Parathyroid adenoma (tissue), 2 donors: Measurements from ENCODE around the gene VPS4B.

Experiments used
- H2AFZ ChIP-seq: fragments of 300-600 bp; sonication (generic); one replicate; pipeline ENCODE4 v1.7.0; 2017; ENCODE audit warnings: antibody characterized with exemption, mild to moderate bottlenecking
- H3K27ac ChIP-seq: fragments of 300-600 bp; sonication (generic); one replicate; pipeline ENCODE4 v1.7.0; 2017
- H3K27me3 ChIP-seq: fragments of 300-600 bp; sonication (generic); one replicate; pipeline ENCODE4 v1.7.0; 2017; ENCODE audit warnings: low read length; ENCODE audit not compliant: control insufficient read depth, insufficient read depth
- H3K36me3 ChIP-seq: fragments of 300-600 bp; sonication (generic); one replicate; pipeline ENCODE4 v1.7.0; 2017; ENCODE audit warnings: low read length; ENCODE audit not compliant: control insufficient read depth, insufficient read depth
- H3K4me1 ChIP-seq: fragments of 300-600 bp; sonication (generic); one replicate; pipeline ENCODE4 v1.7.0; 2017; ENCODE audit warnings: control low read depth
- H3K4me2 ChIP-seq: fragments of 300-600 bp; sonication (generic); one replicate; pipeline ENCODE4 v1.7.0; 2017; ENCODE audit warnings: low read length
- H3K4me3 ChIP-seq: fragments of 300-600 bp; sonication (generic); one replicate; pipeline ENCODE4 v1.7.0; 2017; ENCODE audit warnings: low read depth, low read length
- H3K79me2 ChIP-seq: fragments of 300-600 bp; sonication (generic); one replicate; pipeline ENCODE4 v1.7.0; 2017; ENCODE audit warnings: control low read depth
- H3K9ac ChIP-seq: fragments of 300-600 bp; sonication (generic); one replicate; pipeline ENCODE4 v1.7.0; 2017; ENCODE audit warnings: mild to moderate bottlenecking
- H3K9me3 ChIP-seq: fragments of 300-600 bp; sonication (generic); one replicate; pipeline ENCODE4 v1.7.0; 2017; ENCODE audit warnings: low read length; ENCODE audit not compliant: control insufficient read depth
- TF ChIP-seq, protein P1 (sequence below): fragments of 300-600 bp; sonication (generic); IDR thresholded peaks from one replicate; pipeline ENCODE4 v1.7.0; 2017; ENCODE audit warnings: antibody characterized with exemption, mild to moderate bottlenecking
- donor health status: primary hyperparathyroidism.

VPS4B gene

GRCh38 chr18:63422087-63422863 is at the start of gene VPS4B:
TSS of gene VPS4B (minus strand) at chr18:63422476. CDS start at chr18:63422259, 217 bp downstream.
- Histone ChIP-seq H3K4me2 (peak within 1 kb of the TSS; percentile 100), H3K9me3 (no peaks in the 10 kb centered on the region), H3K9ac (peak within 1 kb of the TSS; percentile 39), H3K79me2 (peaks cover 35% of the 10 kb centered on the region), H3K27me3 (no peaks in the 10 kb centered on the region), H3K27ac (peak within 1 kb of the TSS; percentile 85), H3K4me1 (peaks cover 7% of the 10 kb centered on the region), H2AFZ (peak within 1 kb of the TSS; percentile 92), H3K4me3 (peak within 1 kb of the TSS; percentile 94), H3K36me3 (no peaks in the 10 kb centered on the region)
- TF ChIP-seq, protein P1, sequence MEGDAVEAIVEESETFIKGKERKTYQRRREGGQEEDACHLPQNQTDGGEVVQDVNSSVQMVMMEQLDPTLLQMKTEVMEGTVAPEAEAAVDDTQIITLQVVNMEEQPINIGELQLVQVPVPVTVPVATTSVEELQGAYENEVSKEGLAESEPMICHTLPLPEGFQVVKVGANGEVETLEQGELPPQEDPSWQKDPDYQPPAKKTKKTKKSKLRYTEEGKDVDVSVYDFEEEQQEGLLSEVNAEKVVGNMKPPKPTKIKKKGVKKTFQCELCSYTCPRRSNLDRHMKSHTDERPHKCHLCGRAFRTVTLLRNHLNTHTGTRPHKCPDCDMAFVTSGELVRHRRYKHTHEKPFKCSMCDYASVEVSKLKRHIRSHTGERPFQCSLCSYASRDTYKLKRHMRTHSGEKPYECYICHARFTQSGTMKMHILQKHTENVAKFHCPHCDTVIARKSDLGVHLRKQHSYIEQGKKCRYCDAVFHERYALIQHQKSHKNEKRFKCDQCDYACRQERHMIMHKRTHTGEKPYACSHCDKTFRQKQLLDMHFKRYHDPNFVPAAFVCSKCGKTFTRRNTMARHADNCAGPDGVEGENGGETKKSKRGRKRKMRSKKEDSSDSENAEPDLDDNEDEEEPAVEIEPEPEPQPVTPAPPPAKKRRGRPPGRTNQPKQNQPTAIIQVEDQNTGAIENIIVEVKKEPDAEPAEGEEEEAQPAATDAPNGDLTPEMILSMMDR: peak; percentile 15

GRCh38 chr18:63470751-63471150 is 48.5 kb upstream of the VPS4B start:
- TF ChIP-seq, protein P1: no peak
- Histone ChIP-seq H3K9ac (no peak overlapping the region), H3K4me2 (no peak overlapping the region), H3K36me3 (no peaks in the 10 kb centered on the region), H3K27me3 (no peaks in the 10 kb centered on the region), H3K4me1 (no peaks in the 10 kb centered on the region), H2AFZ (no peak overlapping the region), H3K4me3 (no peak overlapping the region), H3K79me2 (no peaks in the 10 kb centered on the region), H3K27ac (no peak overlapping the region), H3K9me3 (no peaks in the 10 kb centered on the region)

DNA sequence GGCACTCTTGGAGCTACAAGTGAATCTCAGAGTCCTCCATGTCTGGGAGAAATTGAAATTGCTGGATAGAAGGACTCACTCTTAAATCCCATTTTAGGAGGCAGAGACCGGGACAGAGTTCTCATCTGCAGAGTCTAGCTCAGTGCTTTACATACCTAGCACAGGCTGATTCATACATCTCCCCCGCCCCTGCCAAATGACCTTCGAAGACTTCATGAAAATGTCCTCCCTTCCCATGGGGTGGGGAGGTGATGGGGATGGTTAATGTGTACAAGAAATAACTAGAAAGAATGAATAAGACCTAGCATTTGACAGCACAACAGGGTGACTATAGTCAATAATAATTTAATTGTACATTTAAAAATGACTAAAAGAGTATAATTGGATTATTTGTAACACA is 46.3 kb upstream of the VPS4B start:
- Histone ChIP-seq H3K27me3 (no peaks in the 10 kb centered on the region), H2AFZ (no peak overlapping the region), H3K4me2 (no peak overlapping the region), H3K9me3 (no peaks in the 10 kb centered on the region), H3K36me3 (no peaks in the 10 kb centered on the region), H3K27ac (no peak overlapping the region), H3K4me1 (no peaks in the 10 kb centered on the region), H3K4me3 (no peak overlapping the region), H3K9ac (no peak overlapping the region), H3K79me2 (no peaks in the 10 kb centered on the region)
- TF ChIP-seq, protein P1: no peak

DNA sequence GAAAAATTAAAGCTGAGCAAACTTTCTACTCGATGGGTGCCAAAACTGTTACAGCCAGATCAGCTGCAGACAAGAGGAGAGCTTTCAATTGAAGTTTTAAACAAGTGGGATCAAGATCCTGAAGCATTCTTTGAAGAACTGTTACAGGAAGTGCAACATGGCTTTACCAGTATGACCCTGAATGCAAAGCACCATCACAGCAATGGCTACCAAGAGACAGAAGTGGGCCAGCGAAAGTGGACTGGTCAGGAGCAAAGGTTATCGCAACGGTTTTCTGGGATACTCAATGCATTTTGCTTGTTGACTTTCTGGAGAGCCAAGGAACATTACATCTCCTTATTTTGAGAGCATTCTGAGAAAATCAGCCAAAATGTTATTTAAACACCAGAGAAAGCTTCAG is 45.4 kb upstream of the VPS4B start:
- Histone ChIP-seq H3K27ac (no peak overlapping the region), H3K27me3 (no peaks in the 10 kb centered on the region), H3K9me3 (no peaks in the 10 kb centered on the region), H3K4me1 (no peaks in the 10 kb centered on the region), H2AFZ (no peak overlapping the region), H3K79me2 (no peaks in the 10 kb centered on the region), H3K4me3 (no peak overlapping the region), H3K4me2 (no peak overlapping the region), H3K9ac (no peak overlapping the region), H3K36me3 (no peaks in the 10 kb centered on the region)
- TF ChIP-seq, protein P1: no peak

DNA sequence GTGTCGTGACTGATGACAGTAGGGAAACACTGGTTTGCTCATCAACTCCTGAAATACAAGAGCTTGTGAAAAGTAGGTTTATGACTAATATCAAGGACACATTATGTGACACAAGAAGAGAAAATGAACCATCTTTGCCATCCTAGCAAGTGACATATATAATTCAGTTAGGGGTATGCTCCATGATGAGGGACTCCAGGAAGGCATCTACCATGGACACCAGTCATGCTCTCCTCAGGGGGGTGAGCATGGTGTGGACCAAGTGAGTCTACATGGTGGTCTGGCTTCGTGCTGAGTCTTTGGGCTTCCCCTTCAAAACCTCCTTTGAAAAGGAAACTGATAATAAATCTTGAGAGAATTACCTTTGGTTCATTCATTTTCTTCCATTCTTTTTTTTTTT is 42.8 kb upstream of the VPS4B start:
- no peak overlapping the region for H3K9ac ChIP-seq
- H3K9me3 ChIP-seq: no peaks in the 10 kb centered on the region
- no peak overlapping the region for H3K4me2 ChIP-seq
- no peaks in the 10 kb centered on the region for H3K36me3 ChIP-seq
- no peaks in the 10 kb centered on the region for H3K79me2 ChIP-seq
- no peak overlapping the region for H3K27ac ChIP-seq
- H3K27me3 ChIP-seq: no peaks in the 10 kb centered on the region
- no peak overlapping the region for H3K4me3 ChIP-seq
- TF ChIP-seq, protein P1: no peak
- H3K4me1 ChIP-seq: no peaks in the 10 kb centered on the region
- H2AFZ ChIP-seq: no peak overlapping the region
